HG02884 (cell line): ENCODE measurements around the gene ANAPC4.
"Not testable (repeated sequence)": the region's sequence is repeated elsewhere in the genome, so short reads cannot be mapped to it uniquely, and the experiment has no call there.

Source experiments
- ATAC-seq: cut with Tn5 transposase; IDR thresholded peaks from one replicate; pipeline ENCODE4 v1.9.1; 2021; ENCODE audit warnings: mild to moderate bottlenecking, moderate library complexity; ENCODE audit not compliant: unreplicated experiment

The ANAPC4 gene, protein sequence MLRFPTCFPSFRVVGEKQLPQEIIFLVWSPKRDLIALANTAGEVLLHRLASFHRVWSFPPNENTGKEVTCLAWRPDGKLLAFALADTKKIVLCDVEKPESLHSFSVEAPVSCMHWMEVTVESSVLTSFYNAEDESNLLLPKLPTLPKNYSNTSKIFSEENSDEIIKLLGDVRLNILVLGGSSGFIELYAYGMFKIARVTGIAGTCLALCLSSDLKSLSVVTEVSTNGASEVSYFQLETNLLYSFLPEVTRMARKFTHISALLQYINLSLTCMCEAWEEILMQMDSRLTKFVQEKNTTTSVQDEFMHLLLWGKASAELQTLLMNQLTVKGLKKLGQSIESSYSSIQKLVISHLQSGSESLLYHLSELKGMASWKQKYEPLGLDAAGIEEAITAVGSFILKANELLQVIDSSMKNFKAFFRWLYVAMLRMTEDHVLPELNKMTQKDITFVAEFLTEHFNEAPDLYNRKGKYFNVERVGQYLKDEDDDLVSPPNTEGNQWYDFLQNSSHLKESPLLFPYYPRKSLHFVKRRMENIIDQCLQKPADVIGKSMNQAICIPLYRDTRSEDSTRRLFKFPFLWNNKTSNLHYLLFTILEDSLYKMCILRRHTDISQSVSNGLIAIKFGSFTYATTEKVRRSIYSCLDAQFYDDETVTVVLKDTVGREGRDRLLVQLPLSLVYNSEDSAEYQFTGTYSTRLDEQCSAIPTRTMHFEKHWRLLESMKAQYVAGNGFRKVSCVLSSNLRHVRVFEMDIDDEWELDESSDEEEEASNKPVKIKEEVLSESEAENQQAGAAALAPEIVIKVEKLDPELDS

DNA sequence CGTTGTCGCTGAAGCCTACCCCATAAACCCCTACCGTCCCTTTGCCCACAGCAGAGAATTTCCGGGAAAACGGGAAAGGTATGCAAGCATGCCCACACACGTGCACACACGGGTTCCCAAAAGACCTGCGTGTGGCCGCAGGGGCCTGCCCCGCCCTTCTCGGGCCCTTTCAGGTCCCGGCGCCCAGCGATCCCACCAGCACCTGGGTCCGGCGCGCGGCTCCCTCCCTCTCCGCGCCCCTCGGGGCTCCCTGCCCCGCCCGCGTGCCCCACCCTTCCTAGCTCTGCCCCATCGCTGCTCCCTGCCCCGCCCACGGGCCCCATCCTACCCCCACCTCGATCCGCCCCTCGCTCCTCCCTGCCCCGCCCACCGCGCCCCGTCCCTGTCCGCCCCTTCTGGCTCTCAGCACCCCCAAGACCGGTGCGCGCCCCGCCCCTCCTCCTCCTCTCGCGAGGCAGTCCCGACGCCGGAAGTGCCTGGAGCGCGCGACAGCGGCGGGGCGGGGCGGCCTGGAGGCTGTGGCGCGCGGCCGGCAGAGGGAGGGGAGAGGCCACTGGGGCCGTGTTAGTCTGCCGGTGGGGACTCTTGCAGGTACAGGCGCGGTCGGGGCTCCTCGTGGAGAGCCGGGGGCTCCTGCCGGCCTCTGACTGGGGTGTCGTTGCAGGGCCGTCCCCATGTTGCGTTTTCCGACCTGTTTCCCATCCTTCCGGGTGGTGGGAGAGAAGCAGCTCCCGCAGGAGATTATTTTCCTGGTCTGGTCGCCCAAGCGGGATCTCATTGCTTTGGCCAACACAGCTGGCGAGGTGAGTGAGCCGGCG, at the start of gene ANAPC4:
TSS of gene ANAPC4 (plus strand) at position 510 of the 818 bp plus-strand sequence. CDS start at position 675, 165 bp downstream.
- ATAC-seq: peak; percentile 92

DNA sequence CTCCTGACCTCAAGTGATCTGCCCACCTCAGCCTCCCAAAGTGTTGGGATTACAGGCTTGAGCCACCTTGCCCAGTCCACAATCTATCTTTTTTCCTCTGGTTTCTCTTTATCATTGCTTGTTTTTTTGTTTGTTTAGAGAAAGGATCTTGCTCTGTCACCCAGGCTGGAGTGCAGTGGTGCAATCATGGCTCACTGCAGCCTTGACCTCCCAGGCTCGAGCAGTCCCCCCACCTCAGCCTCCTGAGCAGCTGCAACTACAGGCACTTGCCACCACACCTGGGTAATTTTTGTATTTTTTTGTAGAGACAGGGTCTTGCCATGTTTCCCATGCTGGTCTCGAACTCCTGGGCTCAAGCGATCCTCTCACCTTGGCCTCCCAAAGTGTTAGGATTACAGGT, 48.6 kb upstream of the ANAPC4 start:
- ATAC-seq: not testable (repeated sequence)

DNA sequence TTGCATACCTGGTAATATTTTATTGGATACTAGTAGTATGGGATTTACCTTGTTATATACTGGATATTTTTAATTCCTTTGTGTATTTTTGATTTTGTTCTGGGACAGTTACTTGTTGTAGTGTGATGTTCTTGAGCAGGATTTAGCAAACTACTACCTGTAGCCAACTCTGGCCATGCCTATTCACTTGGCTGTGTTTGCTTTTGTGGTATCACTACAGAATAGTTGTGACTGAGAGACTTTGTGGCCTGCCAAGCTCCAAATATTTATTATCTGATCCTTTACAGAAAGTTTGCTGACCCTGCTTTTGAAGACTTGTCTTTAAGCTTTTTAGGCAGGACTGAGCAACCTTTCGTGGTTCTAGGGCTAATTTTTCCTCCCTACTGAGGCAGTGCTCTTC, 46.7 kb upstream of the ANAPC4 start:
- no peak for ATAC-seq

DNA sequence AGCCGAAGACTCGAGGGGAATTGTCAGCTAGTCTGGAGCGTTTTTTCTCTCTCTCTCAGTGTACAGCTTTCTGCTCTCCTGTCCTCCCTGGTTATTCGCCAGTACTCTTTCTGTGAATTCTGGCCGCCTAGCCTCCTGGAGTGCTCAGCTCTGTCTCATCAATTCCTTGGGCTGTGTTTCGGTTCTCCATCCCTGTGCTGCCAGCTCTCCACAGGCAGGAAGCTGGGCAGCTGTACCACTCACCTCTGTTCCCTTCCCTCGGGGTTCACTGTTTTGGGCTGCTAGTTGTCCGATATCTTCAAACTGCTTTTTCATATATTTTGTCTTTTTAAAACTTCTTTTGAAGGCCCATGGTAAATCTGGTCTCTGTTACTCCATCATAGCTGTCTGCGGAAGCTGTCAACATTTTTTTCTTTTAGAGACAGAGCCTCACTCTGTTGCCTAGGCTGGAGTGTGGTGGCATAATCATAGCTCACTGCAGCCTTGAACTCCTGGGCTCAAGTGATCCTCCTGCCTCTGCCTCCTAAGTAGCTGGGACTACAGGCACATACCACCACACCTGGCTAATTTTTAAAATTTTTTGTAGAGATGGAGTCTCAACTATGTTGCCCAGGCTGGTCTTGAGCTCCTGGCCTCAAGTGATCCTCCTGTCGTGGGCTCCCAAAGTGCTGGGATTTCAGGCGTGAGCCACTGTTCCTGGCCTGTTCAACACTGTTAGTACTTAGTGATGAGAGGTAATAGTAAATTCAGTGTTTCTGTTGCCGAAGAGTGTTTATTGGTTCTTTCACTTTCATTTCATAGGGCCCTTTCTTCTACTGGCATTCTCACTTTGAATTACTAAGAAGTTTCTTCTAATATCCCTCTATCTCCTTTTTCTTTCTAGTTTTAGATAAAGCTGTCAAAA, 45.9 kb upstream of the ANAPC4 start:
- peak; percentile 77 for ATAC-seq

DNA sequence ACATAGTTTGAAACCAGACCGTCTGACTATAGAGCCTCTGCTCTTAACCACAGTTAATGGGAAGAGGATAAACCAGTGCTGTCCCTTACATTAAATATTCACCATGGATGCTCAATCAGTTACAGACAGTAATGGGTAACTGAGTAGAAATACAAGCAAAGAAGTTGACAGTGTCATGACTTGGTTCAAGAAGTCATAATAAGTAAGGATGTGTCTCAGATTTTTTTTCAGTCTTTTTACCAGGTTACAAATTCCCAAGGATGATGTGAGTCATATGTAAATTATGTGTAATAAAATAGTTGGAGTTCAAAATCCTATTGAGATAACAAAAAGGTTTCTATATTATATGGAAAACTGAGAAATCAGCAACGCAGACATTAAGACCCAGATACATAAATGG, 33.4 kb upstream of the ANAPC4 start:
- no peak for ATAC-seq

DNA sequence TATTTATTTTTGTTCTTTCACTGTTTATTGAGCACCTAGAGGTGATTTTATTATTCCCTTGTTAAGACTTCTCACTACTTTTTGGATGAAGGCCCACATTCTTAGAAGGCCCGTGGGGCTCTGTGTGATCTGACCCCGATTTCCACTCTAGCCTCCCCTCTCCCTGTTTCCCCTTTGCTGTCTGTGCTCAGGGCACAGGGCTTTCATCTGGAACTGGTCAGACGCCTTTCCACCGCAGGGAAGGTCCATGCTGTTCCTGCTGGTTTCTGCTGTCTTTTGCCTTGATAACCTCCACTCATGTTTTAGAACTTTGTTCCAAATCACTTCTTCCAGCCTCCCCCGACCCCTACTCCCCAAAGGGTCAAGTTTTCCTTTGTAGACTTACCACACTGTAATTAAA, 31.3 kb upstream of the ANAPC4 start:
- ATAC-seq: no peak

DNA sequence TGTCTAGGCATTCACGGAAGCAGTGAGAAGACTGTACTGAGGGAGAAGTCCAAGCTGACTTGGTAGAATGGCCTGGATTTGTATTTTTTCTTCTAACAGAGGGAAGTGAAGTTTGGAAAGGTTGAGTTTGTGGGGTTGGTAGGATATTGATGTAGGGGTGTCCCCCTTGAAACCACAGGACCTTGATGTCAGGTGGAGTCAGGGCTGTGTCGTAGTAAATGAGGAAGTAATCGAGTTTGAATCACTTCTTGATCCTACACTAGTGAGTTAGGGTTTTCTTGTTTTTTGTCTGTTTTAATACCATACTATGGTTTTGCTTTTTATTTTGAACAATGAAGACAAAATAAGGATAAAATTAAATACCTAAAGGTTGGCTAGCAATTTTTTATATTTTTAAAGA, 30.1 kb upstream of the ANAPC4 start:
- peak; percentile 54 for ATAC-seq

DNA sequence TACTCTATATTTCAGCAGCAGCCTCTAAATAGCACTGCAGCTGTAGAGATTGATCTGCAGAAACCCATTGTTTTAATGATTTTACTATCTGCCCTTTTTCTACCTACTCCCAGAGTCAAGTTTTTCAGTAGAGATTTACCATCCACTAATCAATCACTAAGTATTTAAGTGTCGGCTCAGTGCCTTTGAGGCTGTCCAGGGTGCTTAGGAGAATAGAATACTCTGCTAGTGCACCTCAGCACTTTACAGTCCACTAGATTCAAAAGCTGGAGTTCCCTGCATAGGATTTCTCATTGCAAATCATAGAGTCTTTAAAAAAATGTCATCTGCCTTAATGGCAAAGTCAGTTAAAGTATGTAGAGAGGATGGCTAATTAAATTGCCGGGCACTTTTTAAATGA, 29.6 kb upstream of the ANAPC4 start:
- no peak for ATAC-seq

DNA sequence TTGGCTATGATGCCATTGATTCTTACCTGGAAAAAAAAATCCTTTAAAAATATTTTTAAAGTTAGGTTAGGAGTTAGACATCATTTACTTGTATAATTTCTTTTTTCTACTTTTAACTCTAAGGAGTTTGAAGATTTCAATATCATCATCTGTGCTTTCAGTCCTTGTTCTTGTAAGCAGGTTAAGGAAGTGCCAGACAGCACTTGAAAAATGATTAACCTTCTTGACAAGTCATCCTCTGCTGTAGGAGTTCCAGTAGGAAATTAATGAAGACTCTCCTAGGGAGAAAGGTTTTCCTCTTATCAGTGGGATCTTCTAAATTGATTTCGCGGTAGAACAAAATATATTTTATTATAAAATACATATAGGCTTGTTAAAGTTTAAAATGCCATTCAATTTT, 29.1 kb upstream of the ANAPC4 start:
- no peak for ATAC-seq

DNA sequence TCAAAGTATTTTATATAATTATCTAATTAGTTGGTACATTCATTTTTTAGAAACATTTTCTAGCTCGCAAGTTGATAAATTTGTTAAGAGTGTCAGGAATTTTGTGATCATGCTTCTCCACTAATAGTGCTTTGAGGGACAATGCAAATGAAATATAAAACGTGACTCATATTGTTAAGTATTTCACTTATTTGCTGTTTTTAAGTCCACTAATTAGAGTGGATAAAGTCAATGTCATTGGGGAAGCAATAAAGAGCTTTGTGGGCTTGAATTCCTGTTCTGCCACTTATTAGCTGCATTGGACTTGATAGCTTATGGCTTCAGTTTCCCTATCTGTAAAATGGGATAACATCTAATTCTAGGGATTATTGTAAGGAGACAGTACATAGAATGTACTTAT, 26.5 kb upstream of the ANAPC4 start:
- ATAC-seq: no peak

DNA sequence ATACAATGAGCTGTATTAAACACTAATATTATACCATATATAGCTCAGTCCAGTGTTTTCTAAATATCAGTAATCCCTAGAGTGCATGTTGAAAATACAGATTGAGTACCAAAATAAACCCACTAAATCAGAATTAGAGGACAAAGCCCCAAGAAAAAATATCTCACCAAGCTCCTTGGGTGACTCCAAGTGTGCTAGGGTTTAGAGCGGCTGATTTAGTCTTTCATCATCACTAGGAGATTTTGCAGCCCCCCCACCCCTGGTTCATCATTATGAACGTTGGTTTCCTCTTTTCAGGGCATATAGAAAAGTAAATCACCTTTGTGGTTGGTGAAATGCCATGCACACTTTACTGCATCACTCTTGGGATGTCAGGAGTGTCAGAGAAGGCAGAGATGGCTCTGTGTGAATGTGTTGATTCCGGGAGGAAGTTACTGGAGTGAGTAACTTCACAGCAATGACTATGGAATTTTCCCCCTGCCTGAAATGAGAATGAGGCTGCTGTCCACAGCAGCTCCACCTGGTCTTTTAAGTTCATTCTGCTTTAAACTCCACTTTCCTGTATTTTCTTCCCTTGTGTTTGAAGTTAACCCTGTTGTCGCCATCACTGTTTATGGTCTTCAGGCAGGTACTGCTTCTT, 25.2 kb upstream of the ANAPC4 start:
- ATAC-seq: no peak

DNA sequence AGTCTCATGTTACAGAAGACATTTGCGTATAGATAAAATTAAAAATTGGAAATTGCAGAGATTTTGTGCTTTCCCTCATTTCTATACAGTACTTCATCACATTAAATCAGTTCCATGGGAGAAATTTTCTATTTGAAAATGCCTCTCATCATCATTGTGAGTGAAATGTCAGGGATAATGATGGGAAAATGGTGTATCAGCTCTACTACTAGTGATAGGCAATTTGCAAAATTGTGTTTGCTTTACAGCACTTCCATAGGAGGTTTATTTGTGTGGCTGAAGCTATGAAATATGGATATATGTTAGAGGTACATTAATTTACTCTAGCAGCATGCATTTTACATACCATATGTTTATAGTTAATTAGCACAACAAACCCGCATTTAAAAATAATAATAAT, 21.0 kb upstream of the ANAPC4 start:
- ATAC-seq: no peak

DNA sequence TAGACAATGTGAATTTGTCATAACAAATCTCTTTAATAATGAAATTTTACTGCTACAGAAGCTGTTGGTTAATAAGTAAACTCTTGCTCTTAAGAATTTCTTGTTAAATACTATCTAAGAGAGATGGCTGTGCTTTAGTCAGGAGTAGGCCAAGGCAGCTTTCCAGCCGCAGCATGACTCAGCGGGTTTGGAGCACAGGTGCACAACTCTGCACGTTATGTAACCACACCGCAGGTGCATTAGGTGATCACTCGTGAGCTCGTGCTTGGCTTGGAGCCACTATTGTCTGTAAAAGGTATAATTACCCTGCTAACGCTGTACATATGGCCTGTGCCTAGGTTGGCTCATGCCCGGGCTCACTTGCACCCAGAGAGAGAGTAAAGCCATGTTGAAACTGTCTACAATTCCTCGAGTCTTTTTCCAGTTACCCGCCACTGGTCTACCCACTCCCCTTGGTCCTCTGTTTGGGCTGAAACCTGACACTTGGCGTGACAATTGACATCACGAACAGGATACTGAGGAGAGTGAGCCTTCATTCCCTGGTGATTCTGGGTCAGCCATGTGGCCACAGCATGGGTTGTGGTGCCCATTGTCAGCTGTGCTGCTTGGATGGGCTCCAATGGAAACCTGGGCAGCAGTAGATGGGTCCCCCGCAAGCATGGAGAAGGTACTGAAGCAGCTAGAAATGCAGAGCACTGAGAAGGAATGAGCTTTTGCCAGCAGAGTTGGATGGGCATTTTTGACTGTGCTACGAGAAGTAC, 18.4 kb upstream of the ANAPC4 start:
- no peak for ATAC-seq

DNA sequence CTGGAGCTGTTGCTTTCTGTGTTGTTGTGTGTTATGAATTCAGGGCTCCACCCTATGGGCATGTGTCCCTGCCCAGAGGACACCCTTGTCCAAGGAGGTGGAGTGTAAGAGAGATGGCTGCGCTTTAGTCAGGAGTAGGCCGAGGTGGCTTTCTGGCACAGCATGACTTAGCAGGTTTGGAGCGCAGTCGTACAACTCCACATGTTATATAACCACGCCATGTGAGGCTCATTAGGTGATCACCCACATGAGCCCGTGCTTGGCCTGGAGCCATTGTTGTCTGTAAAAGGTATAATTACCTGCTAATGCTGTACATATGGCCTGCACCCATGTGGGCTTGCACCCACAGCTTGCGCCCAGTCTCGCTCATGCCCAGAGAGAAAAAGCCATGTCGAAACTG, 15.8 kb upstream of the ANAPC4 start:
- ATAC-seq: no peak

DNA sequence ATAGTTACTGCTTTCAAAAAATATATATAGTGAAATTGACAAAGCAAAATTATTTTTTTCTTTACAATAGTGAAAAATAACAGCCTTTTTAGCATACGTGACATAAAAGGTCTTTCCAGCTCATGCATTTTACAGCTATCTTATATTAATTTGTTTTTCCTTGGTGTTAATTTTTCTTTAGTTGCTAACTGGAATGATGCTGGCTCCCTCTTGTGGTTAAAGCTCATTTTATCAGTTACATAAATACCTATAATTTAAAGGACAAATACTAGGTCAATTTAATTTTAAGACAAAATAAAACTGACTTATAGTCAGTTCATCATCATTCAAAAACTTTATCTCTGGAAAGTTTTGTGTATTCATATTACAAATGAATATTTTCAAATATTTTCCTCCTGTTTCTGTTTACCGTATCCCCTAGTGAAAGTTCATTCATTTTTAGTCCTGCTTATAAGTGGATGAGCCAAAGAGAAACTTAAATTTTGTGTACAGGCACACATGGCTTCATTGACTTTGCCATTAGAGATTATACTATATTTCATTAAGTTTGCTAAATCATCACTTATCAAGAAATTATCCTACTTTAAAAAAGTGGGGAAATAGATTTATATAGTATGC, 9.9 kb upstream of the ANAPC4 start:
- no peak for ATAC-seq

DNA sequence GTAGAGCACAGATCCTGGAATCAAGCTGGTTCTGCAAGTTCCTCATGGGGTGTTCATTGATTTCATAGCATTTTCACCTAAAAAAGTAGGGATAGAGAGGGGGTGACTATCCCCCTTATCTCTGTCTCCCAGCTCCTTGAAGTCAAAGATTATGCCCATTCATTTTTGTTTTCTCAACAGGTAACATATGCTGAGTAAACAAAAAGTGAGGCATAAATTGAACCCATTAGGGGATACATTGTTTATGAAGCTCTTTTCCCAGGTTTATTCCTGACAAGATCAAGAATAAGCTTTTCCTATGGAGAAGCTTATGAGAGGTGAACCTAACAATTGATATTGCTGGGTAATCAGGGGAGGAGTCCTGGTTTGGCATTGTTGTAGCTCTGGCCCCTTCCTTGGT, 9.2 kb upstream of the ANAPC4 start:
- ATAC-seq: no peak

DNA sequence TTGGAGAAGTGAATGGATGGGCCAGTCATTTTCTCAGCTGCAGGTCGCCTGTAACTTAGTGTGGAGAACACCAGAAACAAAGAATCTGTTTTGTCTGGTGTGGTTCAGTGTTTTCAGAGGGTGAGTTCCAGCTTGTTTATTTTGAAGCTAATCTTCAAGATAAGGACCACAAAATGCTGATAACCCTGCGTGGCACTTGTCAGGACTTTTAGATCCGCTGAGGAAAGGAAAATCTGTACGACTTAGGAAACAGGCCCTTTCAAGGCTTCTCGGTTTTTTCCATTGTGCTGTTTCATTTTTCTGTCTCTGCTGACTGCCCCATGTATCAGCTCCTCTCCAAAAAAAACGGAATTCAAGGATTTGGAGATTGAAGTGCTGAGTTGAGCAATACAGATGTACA, 8.7 kb upstream of the ANAPC4 start:
- ATAC-seq: no peak

DNA sequence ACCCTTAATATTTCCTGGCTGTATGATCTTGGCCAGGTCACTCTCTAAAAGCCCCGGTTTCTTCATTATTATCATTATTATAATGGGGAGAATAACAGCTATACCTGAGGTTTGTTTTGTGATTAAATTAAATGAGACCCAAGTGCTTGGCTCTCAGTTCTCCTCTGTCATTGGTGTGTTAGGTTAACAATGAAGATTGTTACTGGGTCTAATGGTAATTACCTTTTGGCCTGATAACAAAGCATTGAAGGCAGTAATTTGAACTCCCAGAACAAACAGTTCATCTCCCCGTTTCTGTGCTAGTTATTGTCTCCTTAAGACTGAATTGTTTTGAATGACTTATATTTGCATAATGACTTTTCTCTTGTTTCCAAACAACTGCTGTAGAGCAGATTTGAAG, 6.8 kb upstream of the ANAPC4 start:
- ATAC-seq: no peak

DNA sequence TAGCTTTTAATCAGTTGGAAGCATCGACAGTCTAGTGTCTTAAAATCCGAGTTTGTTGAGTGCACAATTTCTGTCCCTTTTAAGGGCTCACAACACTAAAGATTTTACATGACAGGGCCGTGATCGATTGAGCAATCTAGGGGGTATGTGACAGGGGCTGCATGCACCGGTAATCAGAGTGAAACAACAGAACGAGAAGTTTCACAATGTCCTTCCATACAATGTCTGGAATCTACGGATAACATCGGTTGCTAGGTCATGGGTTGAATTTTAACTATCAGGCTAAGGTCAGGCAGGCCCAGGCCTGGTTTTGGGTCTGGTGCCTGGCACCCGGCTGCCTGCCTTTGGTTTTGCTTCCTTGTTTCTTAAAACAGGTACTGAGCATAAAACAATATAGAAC, 4.5 kb upstream of the ANAPC4 start:
- not testable (repeated sequence) for ATAC-seq
